NCI-H748 treated with DMSO at 0.1 percent for 48 hours (cell line): ENCODE data around the gene RGL3.
A peak's percentile ranks its signal among the peaks of the same experiment; 100 is the strongest.
"Not testable (repeated sequence)": the region's sequence is repeated elsewhere in the genome, so short reads cannot be mapped to it uniquely, and the experiment has no call there.

Source experiments
- DNase-seq: peaks from one replicate; lab custom pipeline; 2025; lab: John Stamatoyannopoulos, UW

RGL3 gene

GRCh38 chr19:11418549-11419506 is at the start of gene RGL3:
RGL3 (minus strand) TSS chr19:11419314; CDS start chr19:11419278, 36 bp downstream.
- peak; percentile 69 for DNase-seq

- not testable (repeated sequence) for DNase-seq
These were observed 49.2 kb upstream of the RGL3 start for GRCh38 chr19:11468266-11468845.

GRCh38 chr19:11465600-11465999 is 46.5 kb upstream of the RGL3 start:
- no peak for DNase-seq

GRCh38 chr19:11464333-11465265 is 45.5 kb upstream of the RGL3 start:
- DNase-seq: no peak

GRCh38 chr19:11463391-11463790 is 44.3 kb upstream of the RGL3 start:
- no peak for DNase-seq

GRCh38 chr19:11461453-11461852 is 42.3 kb upstream of the RGL3 start:
- DNase-seq: no peak

GRCh38 chr19:11460207-11460606 is 41.1 kb upstream of the RGL3 start:
- DNase-seq: no peak

- DNase-seq: not testable (repeated sequence)
These were observed 39.8 kb upstream of the RGL3 start for GRCh38 chr19:11458912-11459311.

- no peak for DNase-seq
These were observed 39.3 kb upstream of the RGL3 start for GRCh38 chr19:11458236-11458900.

GRCh38 chr19:11457831-11458230 is 38.7 kb upstream of the RGL3 start:
- no peak for DNase-seq

GRCh38 chr19:11457115-11457514 is 38.0 kb upstream of the RGL3 start:
- DNase-seq: no peak

- DNase-seq: no peak
These were observed 37.5 kb upstream of the RGL3 start for GRCh38 chr19:11456659-11457058.

- DNase-seq: not testable (repeated sequence)
These were observed 36.1 kb upstream of the RGL3 start for GRCh38 chr19:11455233-11455554.

GRCh38 chr19:11453468-11454341 is 34.6 kb upstream of the RGL3 start:
- no peak for DNase-seq

GRCh38 chr19:11452620-11453310 is 33.7 kb upstream of the RGL3 start:
- no peak for DNase-seq

GRCh38 chr19:11451871-11452619 is 32.9 kb upstream of the RGL3 start:
- DNase-seq: no peak

GRCh38 chr19:11451327-11451870 is 32.3 kb upstream of the RGL3 start:
- no peak for DNase-seq

GRCh38 chr19:11450570-11451326 is 31.6 kb upstream of the RGL3 start:
- DNase-seq: no peak
